GM10266 (cell line): Measurements from ENCODE around the gene ZNF697.

Source experiments
- DNase-seq: peaks from one replicate; pipeline ENCODE4 v3.0.0; 2012; ENCODE audit errors: extremely low spot score
- CTCF ChIP-seq: IDR thresholded peaks from 2 replicates; pipeline ENCODE4 v1.5.1; 2012; ENCODE audit warnings: mild to moderate bottlenecking, low read depth; ENCODE audit not compliant: control insufficient read depth, insufficient read depth; ENCODE audit errors: missing control alignments

Gene ZNF697

GRCh38 chr1:119646521-119647227 is 1.4 kb downstream of the ZNF697 start:
- TF ChIP-seq CTCF, result no peak
- no peak for DNase-seq

- no peak for TF ChIP-seq CTCF
- no peak for DNase-seq
Observed at GRCh38 chr1:119639109-119639508, 9.0 kb downstream of the ZNF697 start.

- DNase-seq, result no peak
- TF ChIP-seq CTCF, result no peak
Observed at GRCh38 chr1:119637710-119638109, 10.4 kb downstream of the ZNF697 start.

DNA sequence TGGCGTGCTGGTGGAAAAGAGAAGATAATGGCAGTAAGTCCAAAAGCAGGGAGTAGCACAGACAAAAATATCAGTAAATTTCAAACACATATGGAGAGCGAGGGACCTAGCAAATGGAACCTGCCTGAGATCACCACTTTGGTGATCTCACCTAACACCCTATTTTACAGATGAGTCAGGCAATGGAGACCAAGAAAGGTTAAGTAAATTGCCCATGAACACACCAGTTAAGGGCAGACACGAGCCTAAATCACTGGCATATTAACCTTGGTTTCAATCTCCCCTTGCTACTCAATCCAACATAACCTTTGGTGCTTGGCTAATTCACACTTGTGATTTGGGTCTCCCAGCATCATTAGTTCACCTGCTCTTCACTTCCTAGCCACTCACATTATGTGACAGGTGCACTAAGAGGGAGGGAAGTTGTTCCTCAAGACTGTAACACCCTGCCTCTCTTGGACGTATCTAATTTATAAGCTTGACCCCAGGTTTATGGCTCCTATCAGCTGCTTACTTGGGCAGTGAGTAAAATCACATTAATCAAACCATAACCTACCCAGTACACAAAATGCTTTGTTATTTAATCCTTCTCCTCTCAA is 11.5 kb downstream of the ZNF697 start:
- no peak for TF ChIP-seq CTCF
- no peak for DNase-seq

DNA sequence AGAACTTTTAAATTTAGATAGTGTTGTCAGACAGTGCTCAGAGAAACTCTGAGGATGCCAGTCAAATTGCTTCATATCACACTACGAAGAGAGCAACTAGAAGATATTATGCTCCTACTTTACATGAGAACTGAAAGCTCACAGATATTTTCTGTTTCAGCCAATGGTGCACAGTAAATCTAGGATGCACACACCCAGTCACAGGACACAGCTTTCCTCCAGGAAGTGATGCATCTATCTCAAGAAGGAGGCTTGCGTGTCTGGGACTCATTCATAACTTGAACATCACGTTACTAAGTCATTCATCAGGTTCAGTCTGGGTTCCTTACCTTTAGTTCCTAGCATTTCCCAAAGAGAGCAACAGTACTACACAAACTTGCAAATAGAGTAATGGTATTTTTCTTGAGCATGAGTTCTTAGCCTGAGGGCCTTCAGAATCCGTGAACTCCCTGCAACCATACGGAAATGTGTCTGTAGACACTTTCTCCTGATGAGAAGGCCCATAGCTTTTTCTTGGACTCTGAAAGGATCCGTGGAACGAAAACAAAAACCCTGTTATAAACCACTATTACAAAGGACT is 12.2 kb downstream of the ZNF697 start:
- TF ChIP-seq CTCF, result no peak
- DNase-seq, result no peak

GRCh38 chr1:119634016-119634415 is 14.1 kb downstream of the ZNF697 start:
- TF ChIP-seq CTCF, result no peak
- DNase-seq, result no peak

- DNase-seq, result no peak
- no peak for TF ChIP-seq CTCF
Observed at GRCh38 chr1:119633575-119633974, 14.5 kb downstream of the ZNF697 start.
